ENCODE measurements around the gene BHLHE41. TPM values are rescaled to one million over a fixed set of nuclear protein-coding genes. Genes with fewer than 3 reads are reported as not detected.

Gene BHLHE41
- total and polyA plus RNA-seq, 10 donors, result 7.2 to 46.9 (median 24.4) TPM

GRCh38 chr12:26125400-26126339 lies 833 bp upstream of the BHLHE41 start:
- Histone ChIP-seq H3K36me3 (no peaks in the 10 kb centered on the region), H3K9me3 (no peaks in the 10 kb centered on the region), H3K27ac (peak overlapping the region; percentile 45 to 91 (median 86)), H3K27me3 (replicated peaks in 1 of 7) (peaks cover 0 to 90% (median 41%) of the 10 kb centered on the region in 7 donors), H3K4me1 (peaks cover 9 to 71% (median 62%) of the 10 kb centered on the region in 6 donors), H3K4me3 (peak overlapping the region; percentile 36 to 76 (median 58))
- 0 to 1% (median 1%) methylated on average over 54 to 66 of the region's 66 CpGs for WGBS, 5 donors
- intact Hi-C loops (cut with DNase I; ENCODE audit: low total_unique reads), result no loop called here
- DNase-seq, result peak; percentile 91
- TF ChIP-seq CTCF (IDR thresholded peaks at IDR 0.05 in 8 of 11, conservative IDR thresholded peaks at IDR 0.05 in 3 of 11), result no peak
- TF ChIP-seq POLR2A (IDR thresholded peaks at IDR 0.05), result peak in 1 of 3 donors; percentile 7
- peak; percentile 64 to 78 (median 74) for TF ChIP-seq POLR2AphosphoS5 (IDR thresholded peaks at IDR 0.05)

GRCh38 chr12:26123482-26123980 lies 1.3 kb downstream of the BHLHE41 start:
- TF ChIP-seq POLR2AphosphoS5 (IDR thresholded peaks at IDR 0.05), result no peak
- intact Hi-C loops (cut with DNase I; ENCODE audit: low total_unique reads), result no loop called here
- DNase-seq, result no peak
- H3K27ac ChIP-seq, result peak overlapping the region; percentile 16 to 91 (median 86)
- peaks cover 9 to 77% (median 64%) of the 10 kb centered on the region in 6 donors for H3K4me1 ChIP-seq
- H3K27me3 ChIP-seq (replicated peaks in 1 of 7), result peaks cover 0 to 89% (median 45%) of the 10 kb centered on the region in 7 donors
- no peaks in the 10 kb centered on the region for H3K9me3 ChIP-seq
- no peaks in the 10 kb centered on the region for H3K36me3 ChIP-seq
- WGBS, 5 donors, result 11 to 21% (median 17%) methylated on average over 8 of the region's 8 CpGs
- H3K4me3 ChIP-seq, result peak overlapping the region; percentile 12 to 76 (median 58)

GRCh38 chr12:26122681-26123481 lies 2.0 kb downstream of the BHLHE41 start:
- intact Hi-C loops (cut with DNase I; ENCODE audit: low total_unique reads), result no loop called here
- peaks cover 0 to 82% (median 42%) of the 10 kb centered on the region in 7 donors for H3K27me3 ChIP-seq (replicated peaks in 1 of 7)
- 0 to 1% (median 1%) methylated on average over 37 to 69 of the region's 69 CpGs for WGBS, 5 donors
- peak; percentile 86 for DNase-seq
- TF ChIP-seq POLR2A (IDR thresholded peaks at IDR 0.05) (peak in 1 of 3 donors; percentile 26), POLR2AphosphoS5 (IDR thresholded peaks at IDR 0.05) (peak; percentile 67 to 75 (median 73)), CTCF (IDR thresholded peaks at IDR 0.05 in 8 of 11, conservative IDR thresholded peaks at IDR 0.05 in 3 of 11) (peak in 1 of 11 experiments; percentile 16)
- H3K9me3 ChIP-seq, result no peaks in the 10 kb centered on the region
- no peaks in the 10 kb centered on the region for H3K36me3 ChIP-seq
- H3K4me1 ChIP-seq, result peaks cover 9 to 84% (median 66%) of the 10 kb centered on the region in 6 donors
- peak overlapping the region; percentile 50 to 91 (median 86) for H3K27ac ChIP-seq
- peak overlapping the region; percentile 43 to 76 (median 58) for H3K4me3 ChIP-seq

GRCh38 chr12:26122061-26122680 lies 2.7 kb downstream of the BHLHE41 start:
- Histone ChIP-seq H3K9me3 (no peaks in the 10 kb centered on the region), H3K27ac (peak overlapping the region; percentile 50 to 91 (median 86)), H3K4me3 (peak overlapping the region; percentile 43 to 76 (median 58)), H3K36me3 (no peaks in the 10 kb centered on the region), H3K4me1 (peaks cover 8 to 87% (median 68%) of the 10 kb centered on the region in 6 donors), H3K27me3 (replicated peaks in 1 of 7) (peaks cover 0 to 75% (median 35%) of the 10 kb centered on the region in 7 donors)
- intact Hi-C loops (cut with DNase I; ENCODE audit: low total_unique reads), result no loop called here
- 0 to 1% (median 0%) methylated on average over 39 to 88 of the region's 88 CpGs for WGBS, 5 donors
- TF ChIP-seq POLR2AphosphoS5 (IDR thresholded peaks at IDR 0.05) (peak in 1 of 3 donors; percentile 52), CTCF (IDR thresholded peaks at IDR 0.05 in 8 of 11, conservative IDR thresholded peaks at IDR 0.05 in 3 of 11) (no peak), POLR2A (IDR thresholded peaks at IDR 0.05) (no peak)
- DNase-seq, result peak; percentile 88

Data from spleen (tissue), 11 donors.